ENCODE measurements around the gene NTN4.
"Not testable (repeated sequence)": the region's sequence is repeated elsewhere in the genome, so short reads cannot be mapped to it uniquely, and the experiment has no call there.

NTN4 gene

DNA sequence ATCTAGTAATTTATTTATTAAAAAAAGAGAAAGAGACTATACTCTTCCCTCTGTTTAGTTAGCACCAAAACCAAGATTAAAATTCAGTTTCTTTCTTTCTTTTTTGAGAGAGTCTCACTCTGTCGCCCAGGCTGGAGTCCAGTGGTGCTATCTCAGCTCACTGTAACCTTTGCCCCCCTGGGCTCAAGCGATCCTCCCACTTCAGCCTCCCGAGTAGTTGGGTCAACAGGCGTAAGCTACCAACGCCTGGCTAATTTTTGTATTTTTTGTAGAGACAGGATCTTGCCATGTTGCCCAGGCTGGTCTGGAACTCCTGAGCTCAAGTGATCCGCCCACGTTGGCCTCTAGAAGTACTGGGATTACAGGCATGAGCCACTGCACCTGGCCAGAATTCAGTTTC is 174.1 kb downstream of the NTN4 start:
- H3K9me3 ChIP-seq (ENCODE audit: control insufficient read depth in 1 of 2, low read length in 2 of 2); H3K27ac ChIP-seq (ENCODE audit: low read depth, low read length); H3K36me3 ChIP-seq (ENCODE audit: control insufficient read depth in 1 of 2, insufficient read depth in 2 of 2, low read length in 2 of 2); H3K9ac ChIP-seq (ENCODE audit: low read depth in 1 of 2, low read length in 2 of 2); H3K4me1 ChIP-seq (ENCODE audit: control insufficient read depth in 1 of 2, insufficient read depth in 2 of 2, low read length in 2 of 2); H3K27me3 ChIP-seq (ENCODE audit: control insufficient read depth in 1 of 2, insufficient read depth in 2 of 2, low read length in 2 of 2); H3K4me3 ChIP-seq (ENCODE audit: low read depth in 1 of 2, low read length in 2 of 2): not testable (repeated sequence)

- H3K9me3 ChIP-seq (ENCODE audit: control insufficient read depth in 1 of 2, low read length in 2 of 2), result no peaks in the 10 kb centered on the region
- no peaks in the 10 kb centered on the region for H3K36me3 ChIP-seq (ENCODE audit: control insufficient read depth in 1 of 2, insufficient read depth in 2 of 2, low read length in 2 of 2)
- no peaks in the 10 kb centered on the region for H3K27me3 ChIP-seq (ENCODE audit: control insufficient read depth in 1 of 2, insufficient read depth in 2 of 2, low read length in 2 of 2)
- no peak overlapping the region for H3K9ac ChIP-seq (ENCODE audit: low read depth in 1 of 2, low read length in 2 of 2)
- no peak overlapping the region for H3K4me3 ChIP-seq (ENCODE audit: low read depth in 1 of 2, low read length in 2 of 2)
- H3K4me1 ChIP-seq (ENCODE audit: control insufficient read depth in 1 of 2, insufficient read depth in 2 of 2, low read length in 2 of 2), result peaks cover 0 to 8% of the 10 kb centered on the region in 2 donors
- no peak overlapping the region for H3K27ac ChIP-seq (ENCODE audit: low read depth, low read length)
Observed at GRCh38 chr12:95615749-95616148, 174.8 kb downstream of the NTN4 start.

DNA sequence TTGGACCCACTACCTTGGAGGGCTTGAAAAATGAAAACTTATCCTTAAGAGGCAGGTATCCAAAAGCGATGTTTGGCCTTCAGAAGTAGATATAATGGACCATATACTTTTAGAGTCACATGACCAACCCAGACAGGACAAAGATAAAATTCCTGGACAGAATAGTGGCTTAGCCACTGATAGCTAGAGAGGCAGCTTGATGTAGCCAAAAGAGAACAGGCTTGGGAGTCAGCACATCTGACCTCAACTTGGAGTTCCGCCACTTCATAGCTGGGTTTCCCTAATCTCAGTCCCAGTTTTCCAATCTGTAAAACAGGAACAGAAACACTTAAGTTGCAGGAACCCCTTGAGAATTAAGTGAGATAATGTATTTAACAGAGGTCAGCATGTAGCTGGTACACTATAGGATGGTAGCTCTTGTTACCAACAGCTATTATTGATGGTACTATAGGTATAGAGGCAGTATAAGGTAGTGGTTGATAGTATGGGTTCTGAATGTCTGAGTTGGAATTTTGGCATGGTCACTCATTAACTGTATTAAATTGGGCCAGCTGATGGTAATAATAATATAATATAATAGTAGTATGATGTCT is 176.1 kb downstream of the NTN4 start:
- H3K4me3 ChIP-seq (ENCODE audit: low read depth in 1 of 2, low read length in 2 of 2), result no peak overlapping the region
- peaks cover 0 to 8% of the 10 kb centered on the region in 2 donors for H3K4me1 ChIP-seq (ENCODE audit: control insufficient read depth in 1 of 2, insufficient read depth in 2 of 2, low read length in 2 of 2)
- no peaks in the 10 kb centered on the region for H3K27me3 ChIP-seq (ENCODE audit: control insufficient read depth in 1 of 2, insufficient read depth in 2 of 2, low read length in 2 of 2)
- no peaks in the 10 kb centered on the region for H3K36me3 ChIP-seq (ENCODE audit: control insufficient read depth in 1 of 2, insufficient read depth in 2 of 2, low read length in 2 of 2)
- H3K9me3 ChIP-seq (ENCODE audit: control insufficient read depth in 1 of 2, low read length in 2 of 2), result no peaks in the 10 kb centered on the region
- no peak overlapping the region for H3K27ac ChIP-seq (ENCODE audit: low read depth, low read length)
- H3K9ac ChIP-seq (ENCODE audit: low read depth in 1 of 2, low read length in 2 of 2), result no peak overlapping the region

DNA sequence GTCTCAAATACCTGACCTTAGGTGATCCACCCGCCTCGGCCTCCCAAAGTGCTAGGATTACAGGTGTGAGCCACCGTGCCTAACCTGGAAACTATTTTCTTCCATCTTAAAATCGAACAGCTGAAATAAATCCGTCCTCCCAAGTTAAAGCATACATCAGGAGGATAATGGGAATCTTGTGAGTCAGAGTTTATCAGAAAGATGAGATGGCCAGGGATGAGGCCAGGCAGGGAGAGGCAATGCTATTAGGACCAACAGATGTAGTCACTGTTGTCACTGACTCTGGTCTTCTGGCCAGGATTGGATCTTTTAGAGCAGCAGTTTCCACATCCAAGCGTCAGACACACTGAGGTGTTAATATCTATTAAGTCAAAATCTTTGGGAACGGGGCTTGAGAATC is 177.5 kb downstream of the NTN4 start:
- H3K27me3 ChIP-seq (ENCODE audit: control insufficient read depth in 1 of 2, insufficient read depth in 2 of 2, low read length in 2 of 2), result no peaks in the 10 kb centered on the region
- no peaks in the 10 kb centered on the region for H3K36me3 ChIP-seq (ENCODE audit: control insufficient read depth in 1 of 2, insufficient read depth in 2 of 2, low read length in 2 of 2)
- H3K9ac ChIP-seq (ENCODE audit: low read depth in 1 of 2, low read length in 2 of 2), result no peak overlapping the region
- no peak overlapping the region for H3K27ac ChIP-seq (ENCODE audit: low read depth, low read length)
- no peaks in the 10 kb centered on the region for H3K9me3 ChIP-seq (ENCODE audit: control insufficient read depth in 1 of 2, low read length in 2 of 2)
- peaks cover 0 to 12% of the 10 kb centered on the region in 2 donors for H3K4me1 ChIP-seq (ENCODE audit: control insufficient read depth in 1 of 2, insufficient read depth in 2 of 2, low read length in 2 of 2)
- H3K4me3 ChIP-seq (ENCODE audit: low read depth in 1 of 2, low read length in 2 of 2), result no peak overlapping the region

GRCh38 chr12:95611676-95612309 is 178.8 kb downstream of the NTN4 start:
- Histone ChIP-seq H3K27me3 (ENCODE audit: control insufficient read depth in 1 of 2, insufficient read depth in 2 of 2, low read length in 2 of 2) (no peaks in the 10 kb centered on the region), H3K4me1 (ENCODE audit: control insufficient read depth in 1 of 2, insufficient read depth in 2 of 2, low read length in 2 of 2) (peaks cover 0 to 7% of the 10 kb centered on the region in 2 donors), H3K36me3 (ENCODE audit: control insufficient read depth in 1 of 2, insufficient read depth in 2 of 2, low read length in 2 of 2) (no peaks in the 10 kb centered on the region), H3K9me3 (ENCODE audit: control insufficient read depth in 1 of 2, low read length in 2 of 2) (no peaks in the 10 kb centered on the region), H3K9ac (ENCODE audit: low read depth in 1 of 2, low read length in 2 of 2) (no peak overlapping the region), H3K27ac (ENCODE audit: low read depth, low read length) (no peak overlapping the region), H3K4me3 (ENCODE audit: low read depth in 1 of 2, low read length in 2 of 2) (no peak overlapping the region)

- H3K4me1 ChIP-seq (ENCODE audit: control insufficient read depth in 1 of 2, insufficient read depth in 2 of 2, low read length in 2 of 2), result peaks cover 0 to 4% of the 10 kb centered on the region in 2 donors
- no peak overlapping the region for H3K4me3 ChIP-seq (ENCODE audit: low read depth in 1 of 2, low read length in 2 of 2)
- no peaks in the 10 kb centered on the region for H3K9me3 ChIP-seq (ENCODE audit: control insufficient read depth in 1 of 2, low read length in 2 of 2)
- no peaks in the 10 kb centered on the region for H3K27me3 ChIP-seq (ENCODE audit: control insufficient read depth in 1 of 2, insufficient read depth in 2 of 2, low read length in 2 of 2)
- no peak overlapping the region for H3K9ac ChIP-seq (ENCODE audit: low read depth in 1 of 2, low read length in 2 of 2)
- no peaks in the 10 kb centered on the region for H3K36me3 ChIP-seq (ENCODE audit: control insufficient read depth in 1 of 2, insufficient read depth in 2 of 2, low read length in 2 of 2)
- H3K27ac ChIP-seq (ENCODE audit: low read depth, low read length), result no peak overlapping the region
Observed at GRCh38 chr12:95608252-95609033, 182.1 kb downstream of the NTN4 start.

Data from duodenal mucosa (tissue), 2 donors.